Measurements from ENCODE around the gene ST8SIA6. TPM values are rescaled to one million over a fixed set of nuclear protein-coding genes. Genes with fewer than 3 reads are reported as not detected.

Gene ST8SIA6
- total RNA-seq, 1 experiment from 2014 or later: 1.3 TPM

DNA sequence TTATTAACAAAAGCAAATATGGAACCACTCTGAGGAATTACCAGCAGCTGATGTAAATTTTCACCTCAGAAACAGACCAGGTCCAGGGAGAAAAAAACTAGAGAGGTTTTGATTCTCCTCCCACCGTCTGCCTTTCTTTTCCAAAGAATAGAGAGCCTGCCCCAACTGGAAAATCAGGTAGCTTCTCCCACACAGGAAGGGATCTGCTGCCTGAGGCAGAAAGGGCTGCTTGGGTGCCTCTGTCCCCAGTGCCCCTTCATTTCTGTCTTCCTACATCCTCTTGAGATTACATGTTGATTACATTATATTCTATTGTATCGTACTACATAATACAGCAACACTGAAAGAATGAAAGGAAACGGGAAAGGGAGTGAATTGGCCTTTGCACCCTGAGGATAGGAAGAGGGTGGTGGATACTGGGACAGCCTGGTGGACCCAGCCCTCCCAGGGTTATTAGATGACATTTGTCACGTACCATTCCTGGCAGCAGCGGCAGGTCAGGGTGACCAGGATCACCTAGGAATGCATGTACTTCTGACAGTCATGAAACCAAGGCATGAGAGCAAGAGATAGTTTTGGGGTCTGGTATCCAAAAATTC, 8.9 kb downstream of the ST8SIA6 start:
- POLR2A ChIA-PET: no interaction called here
- Histone ChIP-seq H3K9me2 (ENCODE audit: insufficient read depth) (no peaks in the 10 kb centered on the region), H3K79me2 (ENCODE audit: insufficient read depth, low read length) (no peaks in the 10 kb centered on the region), H3K9ac (ENCODE audit: low read length) (no peak overlapping the region), H4K20me1 (ENCODE audit: insufficient read depth) (no peaks in the 10 kb centered on the region), H3K36me3 (ENCODE audit: control insufficient read depth in 1 of 2, insufficient read depth in 2 of 2, low read length in 2 of 2) (peaks cover 0 to 14% of the 10 kb centered on the region in 2 experiments; a peak in 2 of 4 replicates), H3K27me3 (ENCODE audit: insufficient read depth, low read length) (no peaks in the 10 kb centered on the region), H2AFZ (ENCODE audit: low read depth, low read length, poor library complexity, severe bottlenecking) (no peak overlapping the region), H3K4me3 (replicated peaks in 1 of 2; ENCODE audit: low read depth in 1 of 2, low read length in 2 of 2) (no peak overlapping the region), H3K27ac (ENCODE audit: low read depth, low read length) (no peak overlapping the region), H3K4me1 (ENCODE audit: control insufficient read depth in 1 of 2, insufficient read depth in 2 of 2, low read length in 2 of 2) (no peaks in the 10 kb centered on the region; a peak in 1 of 4 replicates), H3K4me2 (ENCODE audit: low read length) (no peak overlapping the region), H3K9me3 (ENCODE audit: control insufficient read depth in 1 of 2, insufficient read depth in 1 of 2, low read depth in 1 of 2, low read length in 2 of 2) (peaks cover 0 to 10% of the 10 kb centered on the region in 2 experiments; a peak in 1 of 4 replicates)
- BruUV-seq (replicated peaks): no TSS peak
- ATAC-seq (no peak), DNase-seq (ENCODE audit: low read depth, low spot score) (no peak)
- TF ChIP-seq, protein P1, sequence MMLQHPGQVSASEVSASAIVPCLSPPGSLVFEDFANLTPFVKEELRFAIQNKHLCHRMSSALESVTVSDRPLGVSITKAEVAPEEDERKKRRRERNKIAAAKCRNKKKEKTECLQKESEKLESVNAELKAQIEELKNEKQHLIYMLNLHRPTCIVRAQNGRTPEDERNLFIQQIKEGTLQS (IDR thresholded peaks at IDR 0.05): no peak
- no peak for TF ChIP-seq POLR2A (IDR thresholded peaks at IDR 0.05; ENCODE audit: borderline replicate concordance, extremely low read depth, insufficient read depth, insufficient read length)
- TF ChIP-seq TCF7L2 (IDR thresholded peaks at IDR 0.05; ENCODE audit: borderline replicate concordance, extremely low read depth, insufficient read depth, insufficient read length): no peak
- no peak for TF ChIP-seq POLR2AphosphoS5 (IDR thresholded peaks at IDR 0.05; ENCODE audit: low read depth, low read length)
- TF ChIP-seq RAD21 (IDR thresholded peaks at IDR 0.05; ENCODE audit: low read depth): no peak
- RAD21 ChIA-PET (ENCODE audit: low non-redundant PET in 1 of 2, low total read pairs in 2 of 2, uncharacterized antibody in 2 of 2, unreplicated experiment in 2 of 2): no interaction called here
- intact Hi-C loops (cut with micrococcal nuclease): no loop called here
- CTCF ChIA-PET: no interaction called here

DNA sequence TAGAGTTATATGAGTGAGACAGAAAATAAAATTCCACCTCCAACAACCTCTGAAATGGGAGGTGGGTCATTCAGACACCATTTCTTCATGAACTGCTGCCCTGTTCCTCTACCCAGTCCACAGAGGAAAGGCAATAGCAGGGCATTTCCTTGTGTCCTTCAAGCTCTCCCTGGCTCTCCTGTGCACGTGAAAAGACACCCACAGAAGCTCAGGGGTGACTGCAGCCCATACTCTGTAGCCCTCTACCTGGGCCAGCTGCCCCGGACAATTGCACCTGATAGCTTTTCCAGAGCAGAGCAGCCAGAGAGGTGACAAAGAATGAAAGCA, 10.0 kb downstream of the ST8SIA6 start:
- ATAC-seq: no peak

More for the DNA sequence above, 10.0 kb downstream of the ST8SIA6 start:
- Histone ChIP-seq H3K4me1 (ENCODE audit: control insufficient read depth in 1 of 2, insufficient read depth in 2 of 2, low read length in 2 of 2) (no peaks in the 10 kb centered on the region; a peak in 1 of 4 replicates), H3K36me3 (ENCODE audit: control insufficient read depth in 1 of 2, insufficient read depth in 2 of 2, low read length in 2 of 2) (0 out of 4 replicates have a peak, but pooled peaks cover 0 to 3% of the 10 kb centered on the region in 2 experiments), H3K4me2 (ENCODE audit: low read length) (no peak overlapping the region), H3K27me3 (ENCODE audit: insufficient read depth, low read length) (no peaks in the 10 kb centered on the region), H4K20me1 (ENCODE audit: insufficient read depth) (no peaks in the 10 kb centered on the region), H3K27ac (ENCODE audit: low read depth, low read length) (no peak overlapping the region), H3K9me3 (ENCODE audit: control insufficient read depth in 1 of 2, insufficient read depth in 1 of 2, low read depth in 1 of 2, low read length in 2 of 2) (peaks cover 0 to 2% of the 10 kb centered on the region in 2 experiments; a peak in 1 of 4 replicates), H3K79me2 (ENCODE audit: insufficient read depth, low read length) (no peaks in the 10 kb centered on the region), H3K9me2 (ENCODE audit: insufficient read depth) (no peaks in the 10 kb centered on the region), H3K4me3 (replicated peaks in 1 of 2; ENCODE audit: low read depth in 1 of 2, low read length in 2 of 2) (no peak overlapping the region), H3K9ac (ENCODE audit: low read length) (no peak overlapping the region), H2AFZ (ENCODE audit: low read depth, low read length, poor library complexity, severe bottlenecking) (no peak overlapping the region)
- no peak for DNase-seq (ENCODE audit: low read depth, low spot score)
- no peak for TF ChIP-seq POLR2A (IDR thresholded peaks at IDR 0.05; ENCODE audit: borderline replicate concordance, extremely low read depth, insufficient read depth, insufficient read length)
- TF ChIP-seq ZFX (IDR thresholded peaks at IDR 0.05): no peak
- TF ChIP-seq, protein P2, sequence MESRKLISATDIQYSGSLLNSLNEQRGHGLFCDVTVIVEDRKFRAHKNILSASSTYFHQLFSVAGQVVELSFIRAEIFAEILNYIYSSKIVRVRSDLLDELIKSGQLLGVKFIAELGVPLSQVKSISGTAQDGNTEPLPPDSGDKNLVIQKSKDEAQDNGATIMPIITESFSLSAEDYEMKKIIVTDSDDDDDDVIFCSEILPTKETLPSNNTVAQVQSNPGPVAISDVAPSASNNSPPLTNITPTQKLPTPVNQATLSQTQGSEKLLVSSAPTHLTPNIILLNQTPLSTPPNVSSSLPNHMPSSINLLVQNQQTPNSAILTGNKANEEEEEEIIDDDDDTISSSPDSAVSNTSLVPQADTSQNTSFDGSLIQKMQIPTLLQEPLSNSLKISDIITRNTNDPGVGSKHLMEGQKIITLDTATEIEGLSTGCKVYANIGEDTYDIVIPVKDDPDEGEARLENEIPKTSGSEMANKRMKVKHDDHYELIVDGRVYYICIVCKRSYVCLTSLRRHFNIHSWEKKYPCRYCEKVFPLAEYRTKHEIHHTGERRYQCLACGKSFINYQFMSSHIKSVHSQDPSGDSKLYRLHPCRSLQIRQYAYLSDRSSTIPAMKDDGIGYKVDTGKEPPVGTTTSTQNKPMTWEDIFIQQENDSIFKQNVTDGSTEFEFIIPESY (IDR thresholded peaks at IDR 0.05; ENCODE audit: extremely low read depth, insufficient replicate concordance, low read length): no peak
- no peak for TF ChIP-seq CBX3 (IDR thresholded peaks at IDR 0.05; ENCODE audit: low read depth)
- no peak for TF ChIP-seq JUND (IDR thresholded peaks at IDR 0.05)
- ChIA-PET CTCF (no interaction called here), POLR2A (no interaction called here), RAD21 (ENCODE audit: low non-redundant PET in 1 of 2, low total read pairs in 2 of 2, uncharacterized antibody in 2 of 2, unreplicated experiment in 2 of 2) (no interaction called here)
- BruUV-seq (replicated peaks): no TSS peak
- intact Hi-C loops (cut with micrococcal nuclease): no loop called here

All from HCT116 (cell line).